Large intestine (tissue), 3 donors: ENCODE measurements around the gene BEST2. TPM values are rescaled to one million over a fixed set of nuclear protein-coding genes. Genes with fewer than 3 reads are reported as not detected.

Experiments used
- DNase-seq, 2 donors: peaks; one replicate each; pipeline versions ENCODE4 v3.0.0 to v3.0.0-alpha.2; 2013
- H3K27ac ChIP-seq: one replicate; pipeline ENCODE4 v1.5.1; 2013; ENCODE audit warnings: low read length
- H3K27me3 ChIP-seq: 2 replicates; pipeline ENCODE4 v1.6.1; 2013; ENCODE audit warnings: low read length; ENCODE audit not compliant: control insufficient read depth, insufficient read depth
- H3K36me3 ChIP-seq: 2 replicates; pipeline ENCODE4 v1.6.1; 2013; ENCODE audit warnings: low read length; ENCODE audit not compliant: control insufficient read depth, insufficient read depth
- H3K4me1 ChIP-seq: one replicate; pipeline ENCODE4 v1.6.1; 2013; ENCODE audit warnings: low read length; ENCODE audit not compliant: control insufficient read depth, insufficient read depth
- H3K4me3 ChIP-seq: one replicate; pipeline ENCODE4 v1.5.1; 2013; ENCODE audit warnings: low read length
- H3K9me3 ChIP-seq: one replicate; pipeline ENCODE4 v1.6.1; 2013; ENCODE audit warnings: mild to moderate bottlenecking, low read depth, low read length, moderate library complexity; ENCODE audit not compliant: control insufficient read depth
- WGBS: methylation state at CpG from one replicate; pipeline ENCODE4 v1.1.5; 2013; ENCODE audit warnings: low lambda C conversion rate; ENCODE audit not compliant: insufficient coverage; 5-methylcytosine and 5-hydroxymethylcytosine counted together
- polyA plus RNA-seq: library from polyadenylated mRNA; unstranded; fragments of 120-200 nt; gene quantifications from one replicate; pipeline ENCODE4 v1.2.1, GENCODE V29; 2013

BEST2 gene
- polyA plus RNA-seq, 1 donor: 0.10 TPM

DNA sequence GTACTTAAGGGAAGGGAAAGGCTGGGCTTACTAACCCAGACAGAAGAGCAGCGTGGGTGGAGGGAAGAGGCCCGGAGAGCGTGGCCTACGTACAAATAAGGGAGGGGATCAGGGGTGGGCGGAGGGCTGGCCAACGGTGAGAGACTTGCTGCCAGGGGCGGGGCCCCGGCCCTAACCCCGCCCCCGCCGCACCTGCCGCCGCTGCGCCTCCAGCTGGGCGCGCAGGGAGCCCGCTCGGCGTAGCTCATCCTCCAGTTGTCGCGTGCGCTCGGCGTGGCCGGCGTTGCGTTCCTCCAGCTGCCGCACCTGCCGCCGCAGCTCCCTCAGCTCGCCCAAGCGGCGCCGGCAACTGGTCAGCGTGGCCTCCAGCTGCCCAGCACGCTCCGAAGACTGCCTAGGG, 18.1 kb downstream of the BEST2 start:
- Histone ChIP-seq H3K4me3 (no peak overlapping the region), H3K27ac (no peak overlapping the region), H3K27me3 (no peaks in the 10 kb centered on the region), H3K4me1 (peaks cover 14% of the 10 kb centered on the region), H3K36me3 (peaks cover 62% of the 10 kb centered on the region), H3K9me3 (no peaks in the 10 kb centered on the region)
- no CpG with 5 or more reads among the region's 37 CpGs for WGBS
- peak in 1 of 2 donors; percentile 61 for DNase-seq

DNA sequence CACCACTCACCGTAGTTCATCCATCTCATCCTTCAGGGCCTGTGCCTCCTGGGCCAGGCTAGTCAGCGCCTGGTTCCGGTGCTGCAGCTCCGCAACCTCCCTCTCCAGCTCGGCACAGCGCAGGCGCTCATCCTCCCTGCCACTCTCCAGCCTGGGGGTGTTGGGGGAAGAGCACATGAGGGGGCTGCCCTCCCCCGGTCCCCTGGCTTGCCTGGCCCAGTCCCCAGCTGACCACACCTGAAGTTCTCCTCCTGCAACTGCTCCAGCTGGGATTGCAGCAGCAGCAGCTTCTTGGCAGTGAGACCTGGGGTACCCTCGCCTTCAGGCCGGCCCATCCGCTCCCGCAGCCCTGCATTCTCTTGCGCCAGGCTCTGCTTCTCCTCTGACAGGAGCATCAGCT, 19.3 kb downstream of the BEST2 start:
- no CpG with 5 or more reads among the region's 13 CpGs for WGBS
- DNase-seq: no peak
- no peak overlapping the region for H3K27ac ChIP-seq
- H3K36me3 ChIP-seq: peaks cover 50% of the 10 kb centered on the region
- H3K9me3 ChIP-seq: no peaks in the 10 kb centered on the region
- H3K4me3 ChIP-seq: no peak overlapping the region
- H3K27me3 ChIP-seq: no peaks in the 10 kb centered on the region
- H3K4me1 ChIP-seq: peaks cover 11% of the 10 kb centered on the region

DNA sequence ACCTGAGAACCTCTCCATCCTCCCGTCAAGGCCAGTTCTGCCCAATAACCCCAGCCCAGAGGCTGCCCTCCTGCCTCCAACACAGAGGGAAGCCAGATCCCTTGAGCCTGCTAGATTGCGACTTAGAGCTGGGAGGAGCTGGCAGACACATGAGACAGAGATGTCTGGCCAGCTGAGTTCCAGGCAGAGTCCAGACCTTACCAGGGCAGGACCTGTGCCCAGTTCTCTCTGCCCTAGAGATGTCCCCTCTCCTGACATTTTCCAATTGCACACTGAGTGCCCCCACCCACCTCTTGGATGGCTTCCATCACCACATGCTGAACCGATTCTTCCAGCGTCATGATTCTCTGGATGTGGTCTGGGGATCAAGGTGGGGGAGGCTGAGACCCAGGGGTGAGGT, 20.7 kb downstream of the BEST2 start:
- H3K27me3 ChIP-seq: no peaks in the 10 kb centered on the region
- no peak for DNase-seq
- no peak overlapping the region for H3K27ac ChIP-seq
- no peaks in the 10 kb centered on the region for H3K9me3 ChIP-seq
- H3K36me3 ChIP-seq: peaks cover 45% of the 10 kb centered on the region
- no CpG with 5 or more reads among the region's 4 CpGs for WGBS
- H3K4me3 ChIP-seq: no peak overlapping the region
- peaks cover 13% of the 10 kb centered on the region for H3K4me1 ChIP-seq

DNA sequence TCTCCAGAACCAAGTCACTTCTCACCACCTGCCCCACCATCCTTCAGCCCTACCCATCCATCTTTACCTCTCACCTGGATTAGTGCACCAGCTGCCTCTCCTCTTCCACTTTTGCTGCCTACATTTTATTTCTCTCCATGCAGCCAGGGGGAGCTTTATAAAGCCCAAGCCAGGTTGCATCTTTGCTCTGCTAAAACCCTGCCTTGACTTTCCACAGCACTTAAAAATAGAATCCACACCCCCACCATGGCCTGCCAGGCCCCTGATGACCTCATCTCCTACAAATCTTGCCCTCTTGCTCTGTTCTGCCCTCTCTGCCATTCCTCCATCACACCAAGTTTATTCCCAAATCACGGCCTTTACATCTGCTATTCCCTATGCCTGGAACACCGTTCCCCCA, 22.0 kb downstream of the BEST2 start:
- DNase-seq: no peak
- no peak overlapping the region for H3K27ac ChIP-seq
- peaks cover 36% of the 10 kb centered on the region for H3K36me3 ChIP-seq
- H3K4me1 ChIP-seq: peaks cover 17% of the 10 kb centered on the region
- H3K27me3 ChIP-seq: no peaks in the 10 kb centered on the region
- no peak overlapping the region for H3K4me3 ChIP-seq
- H3K9me3 ChIP-seq: no peaks in the 10 kb centered on the region
- 100% methylated on average over 1 of the region's 2 CpGs for WGBS

DNA sequence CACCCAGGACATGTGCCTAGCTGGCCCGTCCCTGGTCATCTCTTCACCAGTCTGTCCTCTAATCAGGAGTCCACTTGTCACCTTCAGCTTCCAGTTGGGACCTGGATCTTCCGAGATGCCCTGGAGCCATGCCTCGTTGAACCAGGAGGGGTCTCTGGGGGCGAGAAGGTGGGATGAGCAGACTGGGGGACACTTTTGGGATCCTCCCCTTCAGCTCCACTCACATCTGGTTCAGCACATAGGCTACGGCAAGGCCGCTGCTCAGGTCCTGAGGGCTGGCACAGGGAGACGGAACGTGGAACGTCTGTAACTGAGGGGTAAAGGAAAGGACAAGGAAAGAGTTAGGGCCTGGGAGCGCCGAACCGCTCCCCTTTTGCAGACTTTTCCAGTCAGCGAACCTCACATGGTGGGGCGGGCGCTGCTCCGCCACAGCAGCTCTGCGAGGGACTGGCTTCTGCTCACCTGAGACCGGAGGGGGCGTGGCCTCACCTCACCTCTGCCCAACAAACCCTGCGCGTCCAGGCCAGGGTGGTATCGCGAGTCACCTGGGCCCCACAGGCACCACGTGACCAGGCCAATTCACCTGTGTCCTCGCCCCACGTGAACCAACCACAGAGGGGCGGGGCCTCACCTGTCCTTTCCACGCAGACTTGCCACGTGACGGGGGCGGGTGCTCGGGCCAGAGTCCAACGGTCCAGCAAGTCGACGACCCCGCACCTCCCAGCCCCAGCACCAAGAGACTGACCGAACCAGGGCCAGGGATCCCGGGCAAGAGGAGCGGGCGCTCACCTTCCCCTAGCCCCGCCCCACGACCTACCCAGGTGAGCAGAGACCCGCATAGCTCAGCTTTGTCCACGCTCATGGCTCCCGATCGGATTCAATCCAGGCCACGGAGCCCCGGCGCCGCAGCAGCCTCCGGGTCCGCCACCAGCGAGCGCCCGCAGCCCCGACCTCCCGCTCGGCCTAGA, 23.3 kb downstream of the BEST2 start, which contains the start of gene HOOK2:
Gene HOOK2 (minus strand): TSS at position 965 of the 968 bp plus-strand sequence. CDS start 103 bp downstream, at position 862.
- H3K4me1 ChIP-seq: peaks cover 27% of the 10 kb centered on the region

DNA sequence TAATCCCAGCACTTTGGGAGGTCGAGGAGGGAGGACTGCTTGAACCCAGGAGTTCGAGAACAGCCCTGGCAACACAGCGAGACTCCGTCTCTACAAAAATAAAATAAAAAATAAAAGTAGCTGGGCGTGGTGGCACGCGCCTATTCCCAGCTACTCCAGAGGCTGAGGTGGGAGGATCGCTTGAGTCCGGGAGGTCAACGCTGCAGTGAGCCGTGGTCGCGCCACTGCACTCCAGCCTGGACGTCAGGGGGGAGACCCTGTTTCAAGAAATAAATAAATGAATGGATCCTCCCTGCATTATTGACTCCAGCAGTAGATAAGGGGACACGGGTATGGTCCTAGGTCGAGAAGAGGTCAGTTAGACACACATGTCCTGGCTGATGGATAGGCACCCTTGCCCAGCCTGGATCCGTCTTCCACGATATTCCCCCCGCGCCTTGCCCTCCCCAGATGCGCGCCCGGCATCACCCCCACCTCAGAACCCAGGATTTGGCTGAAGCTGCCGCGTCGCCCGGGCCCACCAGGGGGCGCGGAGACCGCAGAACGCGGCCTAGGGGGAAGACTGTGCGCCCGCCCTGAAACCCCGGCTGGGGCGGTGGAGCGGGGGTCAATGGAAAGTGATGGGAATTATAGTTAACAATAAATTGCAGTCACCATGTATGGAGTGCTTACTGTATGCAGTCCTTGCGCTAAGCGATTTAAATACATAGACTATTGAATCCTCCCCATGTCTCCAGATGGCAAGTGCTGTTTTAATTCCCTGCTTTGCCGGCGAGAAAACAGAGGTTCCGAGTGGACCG, 25.8 kb downstream of the BEST2 start:
- 20% methylated on average over 1 of the region's 43 CpGs for WGBS
- Histone ChIP-seq H3K4me3 (peak overlapping the region; percentile 59), H3K27me3 (no peaks in the 10 kb centered on the region), H3K36me3 (peaks cover 11% of the 10 kb centered on the region), H3K4me1 (peaks cover 35% of the 10 kb centered on the region), H3K27ac (peak overlapping the region; percentile 87), H3K9me3 (no peaks in the 10 kb centered on the region)
- DNase-seq: peak; percentile 83 to 84

More for the DNA sequence above, 23.3 kb downstream of the BEST2 start, which contains the start of gene HOOK2:
- no peaks in the 10 kb centered on the region for H3K9me3 ChIP-seq
- no CpG with 5 or more reads among the region's 58 CpGs for WGBS
- peak within 1 kb of the TSS; percentile 95 for H3K27ac ChIP-seq
- DNase-seq: peak; percentile 99
- peaks cover 30% of the 10 kb centered on the region for H3K36me3 ChIP-seq
- no peaks in the 10 kb centered on the region for H3K27me3 ChIP-seq
- peak within 1 kb of the TSS; percentile 66 for H3K4me3 ChIP-seq

DNA sequence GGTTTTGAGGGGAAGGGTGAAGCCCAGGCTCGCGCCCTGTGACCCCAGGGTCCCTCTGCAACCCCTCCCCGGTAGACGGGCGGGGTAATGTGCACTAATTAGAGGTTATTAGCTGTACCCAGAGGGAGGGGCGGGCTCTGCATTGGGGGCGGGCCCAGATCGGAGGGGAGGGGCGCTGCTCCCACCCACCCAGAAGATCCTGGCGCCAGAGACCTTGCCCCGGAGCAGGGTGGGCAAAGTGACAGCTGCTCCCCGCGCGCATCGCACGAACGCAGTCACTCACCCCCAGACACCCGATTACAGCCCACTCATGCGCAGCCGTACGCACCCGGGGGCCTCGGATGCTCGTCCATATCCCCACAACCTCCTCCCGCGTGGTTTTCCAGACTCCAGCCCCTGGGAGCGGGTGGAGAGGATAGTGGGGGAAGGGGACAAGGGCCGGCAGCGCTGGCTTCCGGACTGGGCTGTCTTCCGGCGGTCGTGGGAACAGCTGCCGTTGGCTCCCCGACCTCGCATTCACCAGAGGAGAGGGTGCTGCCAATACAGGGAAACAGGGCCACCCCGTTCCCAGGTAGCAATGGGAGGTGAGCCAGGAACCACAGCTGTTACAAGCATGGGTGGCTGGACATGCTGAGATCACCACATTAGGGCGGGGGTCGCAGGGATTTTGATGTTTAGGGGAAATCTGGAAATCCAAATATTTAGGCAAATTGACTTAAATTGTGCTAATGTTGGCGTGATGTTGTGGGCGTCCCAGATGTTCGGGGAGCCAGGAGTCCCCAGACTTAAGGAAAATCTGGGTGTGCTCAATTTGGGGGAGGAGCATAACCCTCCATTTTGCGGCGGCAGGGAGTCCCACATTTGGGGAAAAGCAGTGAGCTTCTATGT, 26.7 kb downstream of the BEST2 start:
- peak; percentile 73 to 81 for DNase-seq
- Histone ChIP-seq H3K27ac (peak overlapping the region; percentile 87), H3K36me3 (peaks cover 9% of the 10 kb centered on the region), H3K27me3 (no peaks in the 10 kb centered on the region), H3K4me1 (peaks cover 40% of the 10 kb centered on the region), H3K9me3 (no peaks in the 10 kb centered on the region), H3K4me3 (peak overlapping the region; percentile 59)
- WGBS: no CpG with 5 or more reads among the region's 44 CpGs

DNA sequence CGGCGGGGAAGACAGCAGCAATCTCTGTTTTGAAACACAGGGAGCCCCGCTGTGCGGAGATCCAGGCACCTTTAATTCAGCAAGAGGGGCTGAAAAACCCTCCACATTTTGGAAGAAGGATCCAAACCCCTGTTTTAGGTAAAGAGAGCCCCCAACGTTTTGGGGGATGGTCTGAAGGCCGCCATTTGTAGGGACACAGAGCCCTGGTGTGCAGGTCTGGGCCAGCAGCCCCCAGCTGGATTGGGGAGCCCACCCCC, 27.2 kb downstream of the BEST2 start:
- Histone ChIP-seq H3K27ac (peak overlapping the region; percentile 87), H3K36me3 (peaks cover 8% of the 10 kb centered on the region), H3K27me3 (no peaks in the 10 kb centered on the region), H3K4me3 (peak overlapping the region; percentile 59), H3K9me3 (no peaks in the 10 kb centered on the region), H3K4me1 (peaks cover 43% of the 10 kb centered on the region)
- no CpG with 5 or more reads among the region's 6 CpGs for WGBS
- DNase-seq: no peak

DNA sequence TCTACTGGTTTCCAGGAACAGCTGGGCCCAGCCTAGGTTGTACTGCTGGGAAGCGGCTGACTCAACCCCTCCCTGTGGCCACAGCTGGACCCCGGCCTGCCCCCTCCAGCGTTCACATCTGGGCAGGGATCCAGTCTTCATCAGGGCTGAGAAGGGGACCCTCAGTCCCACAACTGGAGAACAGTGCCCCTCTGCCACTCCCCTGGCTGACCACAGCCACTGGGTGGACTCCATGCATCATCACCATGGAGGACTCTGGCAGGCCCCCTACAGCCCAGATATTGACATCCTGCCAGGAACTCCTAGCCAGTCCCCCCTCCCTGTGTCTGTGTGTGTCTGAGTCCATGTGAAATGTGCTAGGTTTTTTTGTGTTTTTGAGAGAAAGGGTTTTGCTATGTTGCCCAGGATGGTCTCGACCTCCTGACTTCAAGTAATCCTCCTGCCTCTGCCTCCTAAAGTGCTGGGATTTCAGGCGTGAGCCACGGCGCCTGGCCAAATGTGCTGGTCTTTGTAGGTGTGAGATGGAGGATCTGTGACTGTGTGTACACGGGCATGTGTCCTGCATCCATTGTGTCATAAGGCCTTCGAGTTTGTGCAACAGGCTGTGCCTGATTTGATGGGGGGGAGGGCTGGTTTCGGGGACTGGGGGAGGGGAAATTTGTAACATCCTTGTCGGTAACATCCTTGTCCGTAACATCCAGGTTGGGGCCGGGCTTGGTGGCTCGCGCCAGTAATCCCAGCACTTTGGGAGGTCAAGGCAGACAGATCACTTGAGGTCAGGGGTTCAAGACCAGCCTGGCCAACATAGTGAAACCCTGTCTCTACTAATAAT, 27.8 kb downstream of the BEST2 start:
- Histone ChIP-seq H3K27me3 (no peaks in the 10 kb centered on the region), H3K4me3 (peak overlapping the region; percentile 59), H3K27ac (peak overlapping the region; percentile 87), H3K9me3 (no peaks in the 10 kb centered on the region), H3K36me3 (peaks cover 3% of the 10 kb centered on the region), H3K4me1 (peaks cover 43% of the 10 kb centered on the region)
- peak in 1 of 2 donors; percentile 67 for DNase-seq
- no CpG with 5 or more reads among the region's 15 CpGs for WGBS
